Endothelial cell of umbilical vein (primary cell): ENCODE results near the gene HECW1. TPM values are rescaled to one million over a fixed set of nuclear protein-coding genes. Genes with fewer than 3 reads are reported as not detected.

ENCODE experiments used
- BruUV-seq: library from RNA; stranded (reverse); fragments of 400-500 nt; replicated peaks from 2 replicates; lab custom pipeline; 2021; lab: Mats Ljungman, UMichigan
- CTCF ChIA-PET: fragments of 300-600, 350-600 bp; sonication (Branson Sonifier 250); formaldehyde crosslinking; loops from one replicate; lab custom pipeline; 2021; ENCODE audit warnings: antibody characterized with exemption, inconsistent platforms; lab: Charles Lee
- POLR2A ChIA-PET: fragments of 300-600, 350-600 bp; sonication (Branson Sonifier 250); formaldehyde crosslinking; loops from one replicate; lab custom pipeline; 2021; ENCODE audit warnings: antibody characterized with exemption, inconsistent platforms; lab: Charles Lee
- DNase-seq: peaks from one replicate; pipeline ENCODE4 v3.0.0-alpha.2; 2011; ENCODE audit warnings: low read depth, low spot score
- FAIRE-seq: peaks from 2 replicates; lab custom pipeline; 2011; peaks lifted over from hg19 to GRCh38; lab: Jason Lieb, UNC
- H2AFZ ChIP-seq: 2 replicates; pipeline ENCODE4 v1.6.0; 2012; ENCODE audit warnings: low read depth, low read length, control low read depth, inconsistent platforms
- H3K27ac ChIP-seq: 2 replicates; pipeline ENCODE4 v1.5.1; 2011; ENCODE audit warnings: low read depth, mild to moderate bottlenecking, control low read depth, low read length, moderate library complexity; ENCODE audit not compliant: insufficient read depth
- H3K27me3 ChIP-seq, 2 experiments: 2 replicates each; pipeline versions ENCODE4 v1.6.0 to v1.6.1; 2011; ENCODE audit warnings: low read length in 2 of 2, mixed read lengths in 1 of 2; ENCODE audit not compliant: control insufficient read depth in 2 of 2, insufficient read depth in 2 of 2
- H3K36me3 ChIP-seq, 2 experiments: 2 replicates in 1 of 2; 3 replicates in 1 of 2; pipeline ENCODE4 v1.5.1; 2011; ENCODE audit warnings: low read length in 2 of 2, mild to moderate bottlenecking in 1 of 2, moderate library complexity in 1 of 2; ENCODE audit not compliant: control insufficient read depth in 2 of 2, insufficient read depth in 2 of 2; ENCODE audit errors: extremely low read depth in 1 of 2
- H3K4me1 ChIP-seq: 3 replicates; pipeline ENCODE4 v1.5.1; 2011; ENCODE audit warnings: mild to moderate bottlenecking, low read length; ENCODE audit not compliant: control insufficient read depth, insufficient read depth; ENCODE audit errors: extremely low read depth
- H3K4me2 ChIP-seq: 2 replicates; pipeline ENCODE4 v1.6.1; 2011; ENCODE audit warnings: low read length, control low read depth, mixed read lengths; ENCODE audit not compliant: insufficient read depth
- H3K4me3 ChIP-seq, 3 experiments: fragments of 200-600 bp in 1 of 3; sonication (generic), shearing (Covaris generic) in 1 of 3; replicated peaks in 1 of 3; 2 replicates each; pipeline ENCODE4 v1.5.1; 2011 to 2016; ENCODE audit warnings: control low read depth in 3 of 3, low read length in 3 of 3, mild to moderate bottlenecking in 2 of 3, inconsistent platforms in 1 of 3, low read depth in 1 of 3, moderate library complexity in 1 of 3; ENCODE audit not compliant: insufficient read depth in 1 of 3
- H3K79me2 ChIP-seq: 2 replicates; pipeline ENCODE4 v1.6.0; 2012; ENCODE audit warnings: low read length, inconsistent platforms; ENCODE audit not compliant: control insufficient read depth, insufficient read depth
- H3K9ac ChIP-seq: replicated peaks from 2 replicates; pipeline ENCODE3; 2011; ENCODE audit warnings: low read length, control low read depth; ENCODE audit not compliant: insufficient read depth; ENCODE audit errors: extremely low read depth
- H3K9me1 ChIP-seq: replicated peaks from 3 replicates; pipeline ENCODE4 v1.6.0; 2011; ENCODE audit warnings: mild to moderate bottlenecking, low read length; ENCODE audit not compliant: control insufficient read depth, insufficient read depth; ENCODE audit errors: extremely low read depth
- H3K9me3 ChIP-seq: replicated peaks from 2 replicates; pipeline ENCODE4 v1.5.1; 2012; ENCODE audit warnings: low read length, inconsistent platforms; ENCODE audit not compliant: control insufficient read depth, insufficient read depth
- H4K20me1 ChIP-seq: replicated peaks from 2 replicates; pipeline ENCODE3; 2011; ENCODE audit warnings: mild to moderate bottlenecking, low read length; ENCODE audit not compliant: control insufficient read depth, insufficient read depth; ENCODE audit errors: extremely low read depth
- EZH2 ChIP-seq: IDR thresholded peaks from 2 replicates; pipeline ENCODE4 v1.6.1; 2012; ENCODE audit warnings: borderline replicate concordance, low read depth, mild to moderate bottlenecking, moderate library complexity, low read length, inconsistent platforms; ENCODE audit not compliant: severe bottlenecking
- FOS ChIP-seq: IDR thresholded peaks from 2 replicates; pipeline ENCODE4 v1.6.1; 2011; ENCODE audit warnings: mild to moderate bottlenecking, low read length, moderate library complexity, borderline replicate concordance; ENCODE audit not compliant: insufficient read depth
- GATA2 ChIP-seq: IDR thresholded peaks from 2 replicates; pipeline ENCODE4 v1.7.0; 2011; ENCODE audit warnings: low read depth, mild to moderate bottlenecking, moderate library complexity, mixed read lengths, low read length; ENCODE audit not compliant: insufficient read length, insufficient read depth
- JUN ChIP-seq: IDR thresholded peaks from 2 replicates; pipeline ENCODE4 v1.6.1; 2011; ENCODE audit warnings: borderline replicate concordance, low read depth; ENCODE audit not compliant: insufficient read length, insufficient read depth
- MYC ChIP-seq: IDR thresholded peaks from one replicate; pipeline ENCODE4 v1.6.1; 2011; ENCODE audit warnings: mild to moderate bottlenecking, low read depth, low read length
- POLR2A ChIP-seq: IDR thresholded peaks from 2 replicates; pipeline ENCODE4 v1.6.1; 2012; ENCODE audit warnings: low read depth, mild to moderate bottlenecking, control low read depth, low read length
- POLR2AphosphoS5 ChIP-seq: IDR thresholded peaks from 2 replicates; pipeline ENCODE4 v1.6.1; 2012; ENCODE audit warnings: low read depth, mild to moderate bottlenecking, control low read depth, low read length, moderate library complexity; ENCODE audit not compliant: insufficient read depth
- dilution Hi-C: fragments of 300-500 bp; cut with MboI; formaldehyde crosslinking; loops from one replicate; pipeline ENCODE4 v1.15.0; 2019; ENCODE audit warnings: low sequenced_read_pairs; ENCODE audit not compliant: extremely low pct_ligation_motif_present
- intact Hi-C: fragments of 100-400 bp; cut with micrococcal nuclease; formaldehyde crosslinking; loops from one replicate; pipeline ENCODE4 v1.10.0; 2022
- polyA plus RNA-seq, 4 experiments: library from polyadenylated mRNA; depleted of rRNA in 3 of 4; stranded (reverse) in 3 of 4; unstranded in 1 of 4; fragments of >200 nt; gene quantifications; 2 replicates each; pipeline versions ENCODE4 v1.2.1 to v1.2.3, GENCODE V29; 2011 to 2012; ENCODE audit warnings: missing spikeins in 1 of 4
- total RNA-seq: library from RNA; stranded (reverse); gene quantifications from 2 replicates; pipeline ENCODE4 v1.2.3, GENCODE V29; 2021
- TF ChIP-seq, protein P1 (sequence below): IDR thresholded peaks from 2 replicates; pipeline ENCODE4 v1.6.1; 2011; ENCODE audit not compliant: insufficient read depth, insufficient read length
- TF ChIP-seq, protein P2 (sequence below), 2 donors: IDR thresholded peaks; 1 replicate in 1 of 2; 2 replicates in 1 of 2; pipeline ENCODE4 v1.5.1; 2011; ENCODE audit warnings: low read length in 2 of 2, mild to moderate bottlenecking in 2 of 2, moderate library complexity in 2 of 2, control low read depth in 1 of 2, inconsistent platforms in 1 of 2, low read depth in 1 of 2; ENCODE audit not compliant: insufficient read depth in 1 of 2; ENCODE audit errors: extremely low read depth in 1 of 2

Gene HECW1
- total and polyA plus RNA-seq, 2 donors (not counting 3 experiments of a cell fraction or from before 2014, with no cell fraction given) = not detected

DNA sequence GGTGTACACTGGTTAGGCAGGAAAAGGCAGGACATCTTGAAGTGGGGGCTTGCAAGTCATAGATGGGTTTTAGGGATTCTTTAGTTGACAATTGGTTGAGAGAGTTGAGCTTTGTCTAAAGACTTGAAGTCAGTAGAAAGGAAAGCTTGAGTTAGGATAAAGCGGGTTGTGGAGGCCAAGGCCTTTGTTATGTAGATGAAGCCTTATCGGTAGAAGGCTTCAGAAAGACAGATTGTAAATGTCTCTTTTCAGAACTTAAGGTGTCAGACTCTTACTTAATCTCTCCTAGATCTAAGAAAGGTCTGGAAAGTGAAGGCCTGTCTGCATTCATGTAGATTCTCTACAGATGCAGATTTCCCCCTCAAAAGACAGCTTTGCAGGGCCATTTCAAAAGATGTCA, 177.4 kb downstream of the HECW1 start:
- no peak for TF ChIP-seq MYC
- TF ChIP-seq EZH2 = no peak
- TF ChIP-seq POLR2A = no peak
- no peak for TF ChIP-seq POLR2AphosphoS5
- no peak for TF ChIP-seq FOS
- Histone ChIP-seq H3K79me2 (no peaks in the 10 kb centered on the region), H4K20me1 (no peaks in the 10 kb centered on the region), H3K27me3 (no peaks in the 10 kb centered on the region), H3K9me1 (no peaks in the 10 kb centered on the region), H3K9me3 (no peaks in the 10 kb centered on the region), H3K4me1 (no peaks in the 10 kb centered on the region), H3K4me2 (no peak overlapping the region), H3K9ac (no peak overlapping the region), H2AFZ (no peak overlapping the region), H3K36me3 (no peaks in the 10 kb centered on the region), H3K4me3 (no peak overlapping the region), H3K27ac (no peak overlapping the region)
- ChIA-PET POLR2A (no interaction called here), CTCF (interaction anchor here (1.4 kb wide), 1 partner anchor 10 kb away, joined by 3 read pairs; no protein-coding TSS in a partner anchor)
- no peak for FAIRE-seq
- DNase-seq = no peak
- dilution Hi-C loops = no loop called here
- BruUV-seq = no TSS peak
- intact Hi-C loops = no loop called here

DNA sequence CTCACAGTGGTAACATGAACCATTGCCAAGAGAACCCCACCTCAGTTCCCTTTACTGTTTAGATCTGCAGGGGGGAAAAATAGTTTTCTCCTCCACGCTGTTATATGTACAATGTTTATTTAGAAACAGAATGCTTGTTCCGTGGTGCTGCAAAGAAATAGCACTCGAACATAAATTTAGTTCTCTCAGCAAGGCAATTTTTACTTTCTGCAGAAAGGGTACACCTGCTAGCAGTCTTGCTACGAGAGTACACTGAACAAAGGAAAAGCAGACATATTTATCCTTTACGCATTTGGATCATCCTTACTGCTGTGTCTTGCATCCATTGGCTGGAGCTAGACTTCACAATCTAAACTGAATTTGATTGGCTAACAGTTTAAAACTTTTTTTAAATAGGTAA, 178.5 kb downstream of the HECW1 start:
- no peak overlapping the region for H2AFZ ChIP-seq
- intact Hi-C loops = no loop called here
- no peaks in the 10 kb centered on the region for H3K4me1 ChIP-seq
- no peaks in the 10 kb centered on the region for H3K9me1 ChIP-seq
- no peaks in the 10 kb centered on the region for H3K9me3 ChIP-seq
- no peaks in the 10 kb centered on the region for H3K36me3 ChIP-seq
- FAIRE-seq (no peak), DNase-seq (no peak)
- CTCF ChIA-PET = no interaction called here
- dilution Hi-C loops = no loop called here
- no peak overlapping the region for H3K4me2 ChIP-seq
- no peaks in the 10 kb centered on the region for H4K20me1 ChIP-seq
- POLR2A ChIA-PET = no interaction called here
- TF ChIP-seq, protein P1, sequence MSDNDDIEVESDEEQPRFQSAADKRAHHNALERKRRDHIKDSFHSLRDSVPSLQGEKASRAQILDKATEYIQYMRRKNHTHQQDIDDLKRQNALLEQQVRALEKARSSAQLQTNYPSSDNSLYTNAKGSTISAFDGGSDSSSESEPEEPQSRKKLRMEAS = no peak
- TF ChIP-seq GATA2 = no peak
- TF ChIP-seq FOS = no peak
- TF ChIP-seq MYC = no peak
- no peak for TF ChIP-seq JUN
- TF ChIP-seq POLR2AphosphoS5 = no peak
- TF ChIP-seq POLR2A = no peak
- TF ChIP-seq EZH2 = no peak
- TF ChIP-seq, protein P2, sequence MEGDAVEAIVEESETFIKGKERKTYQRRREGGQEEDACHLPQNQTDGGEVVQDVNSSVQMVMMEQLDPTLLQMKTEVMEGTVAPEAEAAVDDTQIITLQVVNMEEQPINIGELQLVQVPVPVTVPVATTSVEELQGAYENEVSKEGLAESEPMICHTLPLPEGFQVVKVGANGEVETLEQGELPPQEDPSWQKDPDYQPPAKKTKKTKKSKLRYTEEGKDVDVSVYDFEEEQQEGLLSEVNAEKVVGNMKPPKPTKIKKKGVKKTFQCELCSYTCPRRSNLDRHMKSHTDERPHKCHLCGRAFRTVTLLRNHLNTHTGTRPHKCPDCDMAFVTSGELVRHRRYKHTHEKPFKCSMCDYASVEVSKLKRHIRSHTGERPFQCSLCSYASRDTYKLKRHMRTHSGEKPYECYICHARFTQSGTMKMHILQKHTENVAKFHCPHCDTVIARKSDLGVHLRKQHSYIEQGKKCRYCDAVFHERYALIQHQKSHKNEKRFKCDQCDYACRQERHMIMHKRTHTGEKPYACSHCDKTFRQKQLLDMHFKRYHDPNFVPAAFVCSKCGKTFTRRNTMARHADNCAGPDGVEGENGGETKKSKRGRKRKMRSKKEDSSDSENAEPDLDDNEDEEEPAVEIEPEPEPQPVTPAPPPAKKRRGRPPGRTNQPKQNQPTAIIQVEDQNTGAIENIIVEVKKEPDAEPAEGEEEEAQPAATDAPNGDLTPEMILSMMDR (IDR thresholded peaks at IDR 0.05; ENCODE audit: extremely low read depth in 1 of 2, insufficient read depth in 1 of 2, low read depth in 1 of 2, low read length in 2 of 2) = no peak
- H3K79me2 ChIP-seq = no peaks in the 10 kb centered on the region
- H3K27me3 ChIP-seq = no peaks in the 10 kb centered on the region
- no peak overlapping the region for H3K9ac ChIP-seq
- BruUV-seq = no TSS peak
- H3K27ac ChIP-seq = no peak overlapping the region
- no peak overlapping the region for H3K4me3 ChIP-seq
